OCI-LY1 (cell line): ENCODE data around the gene TNIP1.

Source experiments
- EZH2 ChIP-seq: fragments of 200-600 bp; sonication (generic), shearing (Covaris generic); IDR thresholded peaks from 2 replicates; pipeline ENCODE4 v1.8.0; 2017; ENCODE audit warnings: borderline replicate concordance, mixed run types, mild to moderate bottlenecking, antibody characterized with exemption, low read length, moderate library complexity, mixed read lengths
- TF ChIP-seq, protein P1 (sequence below): fragments of 200-600 bp; sonication (generic), shearing (Covaris generic); IDR thresholded peaks from 2 replicates; pipeline ENCODE4 v1.5.1; 2017; ENCODE audit warnings: mild to moderate bottlenecking, antibody characterized with exemption, low read length, moderate library complexity, mixed read lengths

GRCh38 chr5:151110122-151110681 is 29.4 kb upstream of the TNIP1 start:
- TF ChIP-seq, protein P1, sequence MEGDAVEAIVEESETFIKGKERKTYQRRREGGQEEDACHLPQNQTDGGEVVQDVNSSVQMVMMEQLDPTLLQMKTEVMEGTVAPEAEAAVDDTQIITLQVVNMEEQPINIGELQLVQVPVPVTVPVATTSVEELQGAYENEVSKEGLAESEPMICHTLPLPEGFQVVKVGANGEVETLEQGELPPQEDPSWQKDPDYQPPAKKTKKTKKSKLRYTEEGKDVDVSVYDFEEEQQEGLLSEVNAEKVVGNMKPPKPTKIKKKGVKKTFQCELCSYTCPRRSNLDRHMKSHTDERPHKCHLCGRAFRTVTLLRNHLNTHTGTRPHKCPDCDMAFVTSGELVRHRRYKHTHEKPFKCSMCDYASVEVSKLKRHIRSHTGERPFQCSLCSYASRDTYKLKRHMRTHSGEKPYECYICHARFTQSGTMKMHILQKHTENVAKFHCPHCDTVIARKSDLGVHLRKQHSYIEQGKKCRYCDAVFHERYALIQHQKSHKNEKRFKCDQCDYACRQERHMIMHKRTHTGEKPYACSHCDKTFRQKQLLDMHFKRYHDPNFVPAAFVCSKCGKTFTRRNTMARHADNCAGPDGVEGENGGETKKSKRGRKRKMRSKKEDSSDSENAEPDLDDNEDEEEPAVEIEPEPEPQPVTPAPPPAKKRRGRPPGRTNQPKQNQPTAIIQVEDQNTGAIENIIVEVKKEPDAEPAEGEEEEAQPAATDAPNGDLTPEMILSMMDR: peak; percentile 33; the same call in 1 of the 2 replicates
- TF ChIP-seq EZH2: no peak
